Measurements from ENCODE around the gene PLEKHH2.

The PLEKHH2 gene

GRCh38 chr2:43605079-43605655 is 31.9 kb upstream of the PLEKHH2 start:
- TF ChIP-seq CTCF (IDR thresholded peaks at IDR 0.05; ENCODE audit: insufficient read depth, missing control alignments), result peak; percentile 41

GRCh38 chr2:43605851-43606250 is 31.2 kb upstream of the PLEKHH2 start:
- TF ChIP-seq CTCF (IDR thresholded peaks at IDR 0.05; ENCODE audit: insufficient read depth, missing control alignments), result no peak
- DNase-seq (ENCODE audit: insufficient read length, low spot score) (no peak), FAIRE-seq (no peak)

More at GRCh38 chr2:43605079-43605655, 31.9 kb upstream of the PLEKHH2 start:
- DNase-seq (ENCODE audit: insufficient read length, low spot score) (no peak), FAIRE-seq (no peak)

- FAIRE-seq, result peak; percentile 21
- no peak for DNase-seq (ENCODE audit: insufficient read length, low spot score)
Measured at GRCh38 chr2:43609290-43609918, 27.7 kb upstream of the PLEKHH2 start.

GRCh38 chr2:43610361-43610760 is 26.7 kb upstream of the PLEKHH2 start:
- FAIRE-seq, result no peak
- no peak for TF ChIP-seq CTCF (IDR thresholded peaks at IDR 0.05; ENCODE audit: insufficient read depth, missing control alignments)
- DNase-seq (ENCODE audit: insufficient read length, low spot score), result no peak

More at GRCh38 chr2:43609290-43609918, 27.7 kb upstream of the PLEKHH2 start:
- TF ChIP-seq CTCF (IDR thresholded peaks at IDR 0.05; ENCODE audit: insufficient read depth, missing control alignments), result peak; percentile 66

GRCh38 chr2:43611987-43612894 is 24.8 kb upstream of the PLEKHH2 start:
- DNase-seq (ENCODE audit: insufficient read length, low spot score) (no peak), FAIRE-seq (peak; percentile 29)
- TF ChIP-seq CTCF (IDR thresholded peaks at IDR 0.05; ENCODE audit: insufficient read depth, missing control alignments), result peak; percentile 82

- FAIRE-seq (no peak), DNase-seq (ENCODE audit: insufficient read length, low spot score) (no peak)
- TF ChIP-seq CTCF (IDR thresholded peaks at IDR 0.05; ENCODE audit: insufficient read depth, missing control alignments), result no peak
Measured at GRCh38 chr2:43612944-43613343, 24.1 kb upstream of the PLEKHH2 start.
